Osteocyte (in vitro differentiated cells): ENCODE results near the gene SERPINA3. TPM values are rescaled to one million over a fixed set of nuclear protein-coding genes. Genes with fewer than 3 reads are reported as not detected.

Source experiments
- DNase-seq: peaks from one replicate; pipeline ENCODE4 v3.0.0; 2021; ENCODE audit warnings: mixed read lengths; ENCODE audit not compliant: unreplicated experiment; ENCODE audit errors: extremely low spot score
- H3K27ac Mint-ChIP-seq: one replicate; pipeline ENCODE4 v1.8.0; 2021; ENCODE audit warnings: mild to moderate bottlenecking, mixed read lengths; ENCODE audit not compliant: unreplicated experiment
- H3K27me3 Mint-ChIP-seq: one replicate; pipeline ENCODE4 v1.8.0; 2021; ENCODE audit warnings: mixed read lengths; ENCODE audit not compliant: unreplicated experiment
- H3K36me3 Mint-ChIP-seq: one replicate; pipeline ENCODE4 v1.8.0; 2021; ENCODE audit warnings: mixed read lengths; ENCODE audit not compliant: unreplicated experiment
- H3K4me1 Mint-ChIP-seq: one replicate; pipeline ENCODE4 v1.8.0; 2021; ENCODE audit warnings: mixed read lengths; ENCODE audit not compliant: unreplicated experiment
- H3K4me3 Mint-ChIP-seq: one replicate; pipeline ENCODE4 v1.8.0; 2021; ENCODE audit warnings: mild to moderate bottlenecking, moderate library complexity, mixed read lengths; ENCODE audit not compliant: unreplicated experiment
- H3K9me3 Mint-ChIP-seq: one replicate; pipeline ENCODE4 v1.8.0; 2021; ENCODE audit warnings: mixed read lengths; ENCODE audit not compliant: unreplicated experiment
- total RNA-seq: library from RNA; stranded (reverse); gene quantifications from 2 replicates; pipeline ENCODE4 v1.2.1, GENCODE V29; 2021
- TF ChIP-seq, protein P1 (sequence below): fragments of 200-600 bp; sonication (generic); IDR thresholded peaks from 2 replicates; pipeline ENCODE4 v1.5.0; 2021; ENCODE audit warnings: antibody characterized with exemption, mild to moderate bottlenecking, moderate library complexity

Gene SERPINA3
- total RNA-seq, 1 donor from 2014 or later: 1.2 TPM

DNA sequence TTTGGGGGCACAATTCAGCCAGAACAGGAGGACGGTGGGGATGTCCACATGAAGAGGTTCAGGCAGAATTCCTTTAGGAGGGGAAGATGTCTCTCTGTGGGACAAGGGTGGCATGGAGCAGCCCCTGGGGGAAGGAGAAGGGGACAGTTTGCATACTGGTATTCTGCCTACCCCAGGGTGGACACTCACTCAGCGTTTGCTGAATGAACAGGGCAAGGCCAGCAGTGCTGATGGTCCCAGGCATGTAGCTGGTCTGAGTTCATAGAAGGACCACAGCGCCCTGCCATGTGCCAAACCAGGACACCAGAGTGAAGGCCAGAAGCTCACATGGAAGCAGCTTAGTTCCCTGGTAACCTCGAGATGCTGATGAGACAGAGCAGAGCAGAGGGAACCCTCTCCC lies 25.6 kb upstream of the SERPINA3 start:
- H3K36me3 Mint-ChIP-seq: no peaks in the 10 kb centered on the region
- H3K4me3 Mint-ChIP-seq: no peak overlapping the region
- no peaks in the 10 kb centered on the region for H3K9me3 Mint-ChIP-seq
- DNase-seq: no peak
- H3K4me1 Mint-ChIP-seq: no peaks in the 10 kb centered on the region
- TF ChIP-seq, protein P1, sequence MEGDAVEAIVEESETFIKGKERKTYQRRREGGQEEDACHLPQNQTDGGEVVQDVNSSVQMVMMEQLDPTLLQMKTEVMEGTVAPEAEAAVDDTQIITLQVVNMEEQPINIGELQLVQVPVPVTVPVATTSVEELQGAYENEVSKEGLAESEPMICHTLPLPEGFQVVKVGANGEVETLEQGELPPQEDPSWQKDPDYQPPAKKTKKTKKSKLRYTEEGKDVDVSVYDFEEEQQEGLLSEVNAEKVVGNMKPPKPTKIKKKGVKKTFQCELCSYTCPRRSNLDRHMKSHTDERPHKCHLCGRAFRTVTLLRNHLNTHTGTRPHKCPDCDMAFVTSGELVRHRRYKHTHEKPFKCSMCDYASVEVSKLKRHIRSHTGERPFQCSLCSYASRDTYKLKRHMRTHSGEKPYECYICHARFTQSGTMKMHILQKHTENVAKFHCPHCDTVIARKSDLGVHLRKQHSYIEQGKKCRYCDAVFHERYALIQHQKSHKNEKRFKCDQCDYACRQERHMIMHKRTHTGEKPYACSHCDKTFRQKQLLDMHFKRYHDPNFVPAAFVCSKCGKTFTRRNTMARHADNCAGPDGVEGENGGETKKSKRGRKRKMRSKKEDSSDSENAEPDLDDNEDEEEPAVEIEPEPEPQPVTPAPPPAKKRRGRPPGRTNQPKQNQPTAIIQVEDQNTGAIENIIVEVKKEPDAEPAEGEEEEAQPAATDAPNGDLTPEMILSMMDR: no peak
- H3K27ac Mint-ChIP-seq: no peak overlapping the region
- no peaks in the 10 kb centered on the region for H3K27me3 Mint-ChIP-seq

DNA sequence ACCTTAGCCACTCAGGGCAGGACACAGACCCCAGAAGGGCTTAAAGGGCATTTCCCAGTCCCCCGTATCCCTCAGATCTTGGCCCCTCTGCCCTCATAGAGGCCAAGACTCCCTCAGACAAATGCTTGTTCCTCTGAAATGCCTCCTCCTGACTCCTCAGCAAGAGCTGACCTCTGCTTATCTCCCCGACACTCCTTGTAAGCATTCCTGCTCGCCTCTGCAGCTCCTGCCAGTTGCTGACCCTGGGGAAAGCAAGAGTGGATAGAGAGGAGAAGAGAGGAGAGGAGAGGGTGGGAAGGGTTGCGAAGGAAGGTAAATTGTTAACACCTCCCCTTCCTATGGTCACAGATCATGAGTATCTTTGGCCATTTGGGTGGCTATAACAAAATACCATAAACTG lies 23.9 kb upstream of the SERPINA3 start:
- no peak for DNase-seq
- TF ChIP-seq, protein P1: no peak
- H3K4me3 Mint-ChIP-seq: no peak overlapping the region
- H3K9me3 Mint-ChIP-seq: no peaks in the 10 kb centered on the region
- H3K4me1 Mint-ChIP-seq: no peaks in the 10 kb centered on the region
- H3K27me3 Mint-ChIP-seq: no peaks in the 10 kb centered on the region
- no peak overlapping the region for H3K27ac Mint-ChIP-seq
- no peaks in the 10 kb centered on the region for H3K36me3 Mint-ChIP-seq

DNA sequence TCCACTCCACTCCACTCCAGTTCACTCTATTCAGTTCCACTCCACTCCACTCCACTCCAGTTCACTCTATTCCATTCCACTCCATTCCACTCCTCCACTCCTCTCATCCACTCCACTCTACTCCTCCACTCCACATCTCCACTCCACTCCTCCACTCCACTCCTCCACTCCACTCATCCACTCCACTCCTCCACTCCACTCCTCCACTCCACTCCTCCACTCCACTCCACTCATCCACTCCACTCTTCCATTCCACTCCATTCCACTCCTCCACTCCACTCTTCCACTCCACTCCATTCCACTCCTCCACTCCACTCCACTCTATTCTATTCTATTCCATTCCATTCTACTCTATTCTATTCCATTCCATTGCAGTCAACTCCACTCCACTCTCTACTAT lies 21.1 kb upstream of the SERPINA3 start:
- no peak for DNase-seq
- TF ChIP-seq, protein P1: no peak
- no peaks in the 10 kb centered on the region for H3K36me3 Mint-ChIP-seq
- no peaks in the 10 kb centered on the region for H3K27me3 Mint-ChIP-seq
- H3K4me1 Mint-ChIP-seq: no peaks in the 10 kb centered on the region
- H3K27ac Mint-ChIP-seq: no peak overlapping the region
- H3K9me3 Mint-ChIP-seq: no peaks in the 10 kb centered on the region
- H3K4me3 Mint-ChIP-seq: no peak overlapping the region

DNA sequence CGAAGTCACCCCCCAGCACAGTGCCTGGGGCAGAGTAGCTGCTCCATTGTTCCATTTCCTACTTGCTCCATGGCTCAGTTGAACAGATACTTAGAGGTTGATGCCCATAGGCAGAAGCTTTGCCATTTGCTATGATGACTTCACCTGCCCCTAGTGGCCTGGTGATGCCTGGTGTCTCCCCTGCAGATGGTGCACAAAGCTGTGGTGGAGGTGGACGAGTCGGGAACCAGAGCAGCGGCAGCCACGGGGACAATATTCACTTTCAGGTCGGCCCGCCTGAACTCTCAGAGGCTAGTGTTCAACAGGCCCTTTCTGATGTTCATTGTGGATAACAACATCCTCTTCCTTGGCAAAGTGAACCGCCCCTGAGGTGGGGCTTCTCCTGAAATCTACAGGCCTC lies 20.3 kb upstream of the SERPINA3 start:
- H3K27me3 Mint-ChIP-seq: no peaks in the 10 kb centered on the region
- no peak overlapping the region for H3K4me3 Mint-ChIP-seq
- H3K36me3 Mint-ChIP-seq: no peaks in the 10 kb centered on the region
- no peak for DNase-seq
- no peaks in the 10 kb centered on the region for H3K4me1 Mint-ChIP-seq
- H3K9me3 Mint-ChIP-seq: no peaks in the 10 kb centered on the region
- H3K27ac Mint-ChIP-seq: no peak overlapping the region
- TF ChIP-seq, protein P1: no peak

DNA sequence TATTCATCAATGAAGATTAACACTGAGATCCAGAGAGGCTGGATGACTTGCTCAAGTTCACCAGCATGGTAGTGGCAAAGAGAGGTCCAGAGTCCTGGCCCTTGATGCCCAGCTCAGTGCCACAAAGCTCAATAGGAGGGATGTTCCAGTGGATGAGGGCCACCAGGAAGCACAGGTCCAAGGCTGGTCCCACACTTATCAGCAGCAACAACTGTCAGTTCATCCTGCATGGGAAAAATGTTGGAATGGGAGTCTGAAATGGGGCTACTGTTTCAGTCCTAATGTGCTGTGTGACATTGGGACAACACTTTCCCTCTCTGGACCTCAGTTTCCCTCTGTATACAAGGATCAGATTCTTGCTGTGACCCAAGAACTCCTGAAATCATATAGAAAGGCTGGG lies 19.7 kb upstream of the SERPINA3 start:
- no peaks in the 10 kb centered on the region for H3K36me3 Mint-ChIP-seq
- no peak overlapping the region for H3K4me3 Mint-ChIP-seq
- TF ChIP-seq, protein P1: no peak
- H3K9me3 Mint-ChIP-seq: no peaks in the 10 kb centered on the region
- DNase-seq: no peak
- no peak overlapping the region for H3K27ac Mint-ChIP-seq
- no peaks in the 10 kb centered on the region for H3K4me1 Mint-ChIP-seq
- no peaks in the 10 kb centered on the region for H3K27me3 Mint-ChIP-seq
